ENCODE data around the gene EPS8L3.
A peak's percentile ranks its signal among the peaks of the same experiment; 100 is the strongest.
"Not testable (repeated sequence)": the region's sequence is repeated elsewhere in the genome, so short reads cannot be mapped to it uniquely, and the experiment has no call there.

Gene EPS8L3

GRCh38 chr1:109799445-109799844 lies 35.7 kb upstream of the EPS8L3 start:
- no peak for FAIRE-seq
- DNase-seq (ENCODE audit: insufficient read length, low spot score), result no peak
- TF ChIP-seq CTCF (IDR thresholded peaks at IDR 0.05; ENCODE audit: insufficient read depth, missing control alignments), result no peak

GRCh38 chr1:109797303-109797595 lies 33.5 kb upstream of the EPS8L3 start:
- not testable (repeated sequence) for FAIRE-seq; DNase-seq (ENCODE audit: insufficient read length, low spot score)

GRCh38 chr1:109796484-109797302 lies 33.0 kb upstream of the EPS8L3 start:
- TF ChIP-seq CTCF (IDR thresholded peaks at IDR 0.05; ENCODE audit: insufficient read depth, missing control alignments), result no peak
- FAIRE-seq (no peak), DNase-seq (ENCODE audit: insufficient read length, low spot score) (no peak)

GRCh38 chr1:109794319-109795132 lies 30.8 kb upstream of the EPS8L3 start:
- DNase-seq (ENCODE audit: insufficient read length, low spot score), result no peak
- no peak for FAIRE-seq
- no peak for TF ChIP-seq CTCF (IDR thresholded peaks at IDR 0.05; ENCODE audit: insufficient read depth, missing control alignments)

- peak; percentile 86 for DNase-seq (ENCODE audit: insufficient read length, low spot score)
- FAIRE-seq, result no peak
- TF ChIP-seq CTCF (IDR thresholded peaks at IDR 0.05; ENCODE audit: insufficient read depth, missing control alignments), result no peak
Observed at GRCh38 chr1:109793486-109794318, 30.0 kb upstream of the EPS8L3 start.

GRCh38 chr1:109793089-109793485 lies 29.4 kb upstream of the EPS8L3 start:
- no peak for FAIRE-seq
- no peak for TF ChIP-seq CTCF (IDR thresholded peaks at IDR 0.05; ENCODE audit: insufficient read depth, missing control alignments)
- DNase-seq (ENCODE audit: insufficient read length, low spot score), result no peak

- TF ChIP-seq CTCF (IDR thresholded peaks at IDR 0.05; ENCODE audit: insufficient read depth, missing control alignments), result peak; percentile 8
- FAIRE-seq (no peak), DNase-seq (ENCODE audit: insufficient read length, low spot score) (no peak)
Observed at GRCh38 chr1:109792056-109792831, 28.5 kb upstream of the EPS8L3 start.

Data from D721Med (cell line).